GM10266 (cell line): ENCODE data around the gene PYCARD.

Experiments
- DNase-seq: peaks from one replicate; pipeline ENCODE4 v3.0.0; 2012; ENCODE audit errors: extremely low spot score
- TF ChIP-seq, protein P1 (sequence below): IDR thresholded peaks from 2 replicates; pipeline ENCODE4 v1.5.1; 2012; ENCODE audit warnings: mild to moderate bottlenecking, low read depth; ENCODE audit not compliant: control insufficient read depth, insufficient read depth; ENCODE audit errors: missing control alignments

The PYCARD gene

DNA sequence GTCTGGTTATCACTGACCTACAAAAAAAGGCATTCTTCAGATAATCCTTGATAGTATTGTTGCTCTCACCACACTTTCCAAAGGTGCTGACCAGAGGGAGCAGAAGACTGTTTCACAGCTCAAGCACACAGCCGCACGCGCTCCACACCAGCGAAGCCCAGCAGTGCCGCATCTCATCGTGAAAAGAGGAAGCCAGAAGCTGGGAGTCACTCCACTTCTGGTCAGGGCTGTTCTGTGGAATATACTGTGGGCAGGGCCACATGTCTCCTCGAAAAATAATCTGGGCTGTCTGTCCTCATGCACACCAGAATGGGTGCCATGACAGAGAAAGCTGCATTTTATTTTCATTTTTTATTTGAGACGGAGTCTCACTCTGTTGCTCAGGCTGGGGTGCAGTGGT lies 45.4 kb downstream of the PYCARD start:
- TF ChIP-seq, protein P1, sequence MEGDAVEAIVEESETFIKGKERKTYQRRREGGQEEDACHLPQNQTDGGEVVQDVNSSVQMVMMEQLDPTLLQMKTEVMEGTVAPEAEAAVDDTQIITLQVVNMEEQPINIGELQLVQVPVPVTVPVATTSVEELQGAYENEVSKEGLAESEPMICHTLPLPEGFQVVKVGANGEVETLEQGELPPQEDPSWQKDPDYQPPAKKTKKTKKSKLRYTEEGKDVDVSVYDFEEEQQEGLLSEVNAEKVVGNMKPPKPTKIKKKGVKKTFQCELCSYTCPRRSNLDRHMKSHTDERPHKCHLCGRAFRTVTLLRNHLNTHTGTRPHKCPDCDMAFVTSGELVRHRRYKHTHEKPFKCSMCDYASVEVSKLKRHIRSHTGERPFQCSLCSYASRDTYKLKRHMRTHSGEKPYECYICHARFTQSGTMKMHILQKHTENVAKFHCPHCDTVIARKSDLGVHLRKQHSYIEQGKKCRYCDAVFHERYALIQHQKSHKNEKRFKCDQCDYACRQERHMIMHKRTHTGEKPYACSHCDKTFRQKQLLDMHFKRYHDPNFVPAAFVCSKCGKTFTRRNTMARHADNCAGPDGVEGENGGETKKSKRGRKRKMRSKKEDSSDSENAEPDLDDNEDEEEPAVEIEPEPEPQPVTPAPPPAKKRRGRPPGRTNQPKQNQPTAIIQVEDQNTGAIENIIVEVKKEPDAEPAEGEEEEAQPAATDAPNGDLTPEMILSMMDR, result no peak
- no peak for DNase-seq
